ENCODE data around the gene ILRUN. TPM values are rescaled to one million over a fixed set of nuclear protein-coding genes. Genes with fewer than 3 reads are reported as not detected.
"Not testable (repeated sequence)": the region's sequence is repeated elsewhere in the genome, so short reads cannot be mapped to it uniquely, and the experiment has no call there.

ILRUN gene
- total and polyA plus RNA-seq, 8 donors = 43.7 to 82.9 (median 48.3) TPM

- intact Hi-C loops (cut with DNase I) = no loop called here
- Histone ChIP-seq H3K36me3 (peaks cover 0 to 9% of the 10 kb centered on the region in 2 donors), H3K4me1 (peaks cover 22 to 63% of the 10 kb centered on the region in 2 donors), H3K27me3 (no peaks in the 10 kb centered on the region), H3K9me3 (no peaks in the 10 kb centered on the region), H3K27ac (peak overlapping the region; percentile 87 to 93), H3K4me3 (peak overlapping the region; percentile 18 to 28)
- ATAC-seq (peak; percentile 83), DNase-seq (peak in 2 of 4 donors; percentile 58 to 78)
- no peak for TF ChIP-seq CTCF (IDR thresholded peaks at IDR 0.05)
These were observed 39.1 kb downstream of the ILRUN start for GRCh38 chr6:34657307-34657978.

GRCh38 chr6:34657037-34657306, 39.6 kb downstream of the ILRUN start:
- H3K4me1 ChIP-seq = peaks cover 22 to 66% of the 10 kb centered on the region in 2 donors
- no peaks in the 10 kb centered on the region for H3K9me3 ChIP-seq
- peaks cover 0 to 9% of the 10 kb centered on the region in 2 donors for H3K36me3 ChIP-seq
- H3K27ac ChIP-seq = peak overlapping the region; percentile 87 to 93
- no peak for ATAC-seq
- intact Hi-C loops (cut with DNase I) = no loop called here
- peak in 1 of 4 donors; percentile 61 for DNase-seq
- no peaks in the 10 kb centered on the region for H3K27me3 ChIP-seq
- H3K4me3 ChIP-seq = peak overlapping the region; percentile 18 to 28
- no peak for TF ChIP-seq CTCF (IDR thresholded peaks at IDR 0.05)

- peak overlapping the region; percentile 87 to 93 for H3K27ac ChIP-seq
- TF ChIP-seq CTCF (IDR thresholded peaks at IDR 0.05) = no peak
- ATAC-seq (peak; percentile 64), DNase-seq (peak in 2 of 4 donors; percentile 37 to 58)
- peaks cover 0 to 9% of the 10 kb centered on the region in 2 donors for H3K36me3 ChIP-seq
- no peaks in the 10 kb centered on the region for H3K9me3 ChIP-seq
- no peaks in the 10 kb centered on the region for H3K27me3 ChIP-seq
- H3K4me1 ChIP-seq = peaks cover 22 to 69% of the 10 kb centered on the region in 2 donors
- peak overlapping the region; percentile 18 to 28 for H3K4me3 ChIP-seq
- intact Hi-C loops (cut with DNase I) = no loop called here
These were observed 40.1 kb downstream of the ILRUN start for GRCh38 chr6:34656378-34657036.

- ATAC-seq; H3K36me3 ChIP-seq; H3K9me3 ChIP-seq; H3K4me3 ChIP-seq; H3K27me3 ChIP-seq; intact Hi-C loops (cut with DNase I); DNase-seq: not testable (repeated sequence)
- Histone ChIP-seq H3K4me1 (peaks cover 22 to 70% of the 10 kb centered on the region in 2 donors), H3K27ac (peak overlapping the region; percentile 87 to 93)
These were observed 40.6 kb downstream of the ILRUN start for GRCh38 chr6:34655876-34656377.

GRCh38 chr6:34654061-34654710, 42.4 kb downstream of the ILRUN start:
- no peak for DNase-seq
- no peak overlapping the region for H3K4me3 ChIP-seq
- H3K27ac ChIP-seq = no peak overlapping the region
- TF ChIP-seq CTCF (IDR thresholded peaks at IDR 0.05) = no peak
- intact Hi-C loops (cut with DNase I) = no loop called here
- ATAC-seq = no peak
- H3K9me3 ChIP-seq = no peaks in the 10 kb centered on the region
- no peaks in the 10 kb centered on the region for H3K27me3 ChIP-seq
- H3K4me1 ChIP-seq = peaks cover 22 to 63% of the 10 kb centered on the region in 2 donors
- peaks cover 0 to 9% of the 10 kb centered on the region in 2 donors for H3K36me3 ChIP-seq
